ENCODE measurements around the gene FOXL3.
"Not testable (repeated sequence)": the region's sequence is repeated elsewhere in the genome, so short reads cannot be mapped to it uniquely, and the experiment has no call there.

The FOXL3 gene

DNA sequence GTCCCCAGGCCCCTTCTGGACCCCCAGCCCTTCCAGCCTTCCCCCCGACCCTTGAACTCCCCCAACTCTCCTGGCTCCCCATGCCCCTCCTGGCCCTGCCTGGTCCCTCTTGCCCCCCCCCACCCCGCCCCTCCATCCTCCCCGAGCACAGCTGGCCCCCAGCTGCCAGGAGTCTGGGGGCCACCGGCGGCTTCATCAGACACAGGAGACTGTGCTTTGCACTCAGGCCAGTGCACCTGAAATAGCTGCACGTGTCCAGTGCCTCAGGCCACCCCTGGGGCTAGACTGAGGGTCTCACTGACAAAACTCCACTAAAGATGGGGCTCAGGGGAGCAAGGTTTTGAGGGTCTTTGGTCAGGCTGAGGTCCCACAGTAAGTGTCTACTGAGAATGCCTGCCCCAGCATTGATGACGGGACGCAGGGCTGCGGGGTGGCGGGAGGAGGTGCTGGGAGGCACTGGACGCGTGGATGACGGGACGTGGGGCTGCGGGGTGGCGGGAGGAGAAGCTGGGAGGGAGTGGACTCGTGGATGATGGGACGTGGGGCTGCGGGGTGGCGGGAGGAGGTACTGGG, 6.5 kb downstream of the FOXL3 start:
- H3K4me3 ChIP-seq (ENCODE audit: low read length) = no peak overlapping the region
- TF ChIP-seq, protein P1, sequence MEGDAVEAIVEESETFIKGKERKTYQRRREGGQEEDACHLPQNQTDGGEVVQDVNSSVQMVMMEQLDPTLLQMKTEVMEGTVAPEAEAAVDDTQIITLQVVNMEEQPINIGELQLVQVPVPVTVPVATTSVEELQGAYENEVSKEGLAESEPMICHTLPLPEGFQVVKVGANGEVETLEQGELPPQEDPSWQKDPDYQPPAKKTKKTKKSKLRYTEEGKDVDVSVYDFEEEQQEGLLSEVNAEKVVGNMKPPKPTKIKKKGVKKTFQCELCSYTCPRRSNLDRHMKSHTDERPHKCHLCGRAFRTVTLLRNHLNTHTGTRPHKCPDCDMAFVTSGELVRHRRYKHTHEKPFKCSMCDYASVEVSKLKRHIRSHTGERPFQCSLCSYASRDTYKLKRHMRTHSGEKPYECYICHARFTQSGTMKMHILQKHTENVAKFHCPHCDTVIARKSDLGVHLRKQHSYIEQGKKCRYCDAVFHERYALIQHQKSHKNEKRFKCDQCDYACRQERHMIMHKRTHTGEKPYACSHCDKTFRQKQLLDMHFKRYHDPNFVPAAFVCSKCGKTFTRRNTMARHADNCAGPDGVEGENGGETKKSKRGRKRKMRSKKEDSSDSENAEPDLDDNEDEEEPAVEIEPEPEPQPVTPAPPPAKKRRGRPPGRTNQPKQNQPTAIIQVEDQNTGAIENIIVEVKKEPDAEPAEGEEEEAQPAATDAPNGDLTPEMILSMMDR (conservative IDR thresholded peaks at IDR 0.05; ENCODE audit: low read length) = no peak

DNA sequence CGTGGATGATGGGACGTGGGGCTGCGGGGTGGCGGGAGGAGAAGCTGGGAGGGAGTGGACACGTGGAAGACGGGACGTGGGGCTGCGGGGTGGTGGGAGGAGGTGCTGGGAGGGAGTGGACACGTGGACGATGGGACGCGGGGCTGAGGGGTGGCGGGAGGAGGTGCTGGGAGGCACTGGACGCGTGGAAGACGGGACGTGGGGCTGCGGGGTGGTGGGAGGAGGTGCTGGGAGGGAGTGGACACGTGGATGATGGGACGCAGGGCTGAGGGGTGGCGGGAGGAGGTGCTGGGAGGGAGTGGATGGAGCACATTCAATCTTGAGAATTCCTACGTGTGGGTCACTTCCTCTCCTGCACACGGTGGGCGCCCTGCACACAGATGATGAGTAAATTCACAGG, 7.2 kb downstream of the FOXL3 start:
- H3K4me3 ChIP-seq (ENCODE audit: low read length); DNase-seq (ENCODE audit: low read depth): not testable (repeated sequence)

More for the DNA sequence above, 6.5 kb downstream of the FOXL3 start:
- DNase-seq (ENCODE audit: low read depth) = no peak

DNA sequence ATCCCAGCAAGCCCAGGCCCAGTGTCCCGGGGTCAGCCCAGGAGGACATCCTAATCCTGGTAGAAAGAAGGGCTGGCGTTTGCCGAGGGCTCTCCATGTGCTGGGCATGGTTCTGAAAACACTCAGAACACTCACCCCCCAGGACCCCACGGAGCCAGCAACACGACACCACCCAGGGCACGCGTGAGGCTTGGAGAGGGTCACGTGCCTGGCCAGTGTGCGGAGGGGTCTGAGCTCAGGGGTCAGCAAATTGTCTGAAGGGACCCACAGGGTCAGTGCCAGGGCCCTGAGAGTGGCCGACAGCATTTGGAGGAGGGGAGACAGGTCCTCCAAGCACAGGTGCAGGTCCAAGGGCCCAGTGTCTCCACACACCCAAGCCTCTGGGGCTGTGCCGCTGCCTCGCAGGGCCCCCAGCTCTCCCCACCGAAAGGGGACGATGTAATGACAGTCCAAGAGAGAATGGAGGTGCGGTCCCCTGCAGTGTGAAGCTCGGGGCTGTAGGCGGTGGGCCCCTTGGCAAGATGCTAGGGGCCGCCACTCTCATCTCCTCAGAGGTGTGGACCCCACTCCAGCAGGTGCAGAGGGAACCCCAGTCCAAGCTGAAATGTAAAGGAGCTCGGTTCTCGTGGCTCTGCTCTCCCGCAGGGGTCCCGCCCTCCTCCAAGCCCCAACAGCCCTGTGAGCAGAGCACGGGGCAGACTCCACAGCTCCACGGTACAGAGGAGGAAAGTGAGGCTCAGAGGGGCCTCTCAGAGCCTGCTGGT, 7.8 kb downstream of the FOXL3 start:
- TF ChIP-seq, protein P1 (conservative IDR thresholded peaks at IDR 0.05; ENCODE audit: low read length) = no peak
- H3K4me3 ChIP-seq (ENCODE audit: low read length) = no peak overlapping the region
- DNase-seq (ENCODE audit: low read depth) = no peak

DNA sequence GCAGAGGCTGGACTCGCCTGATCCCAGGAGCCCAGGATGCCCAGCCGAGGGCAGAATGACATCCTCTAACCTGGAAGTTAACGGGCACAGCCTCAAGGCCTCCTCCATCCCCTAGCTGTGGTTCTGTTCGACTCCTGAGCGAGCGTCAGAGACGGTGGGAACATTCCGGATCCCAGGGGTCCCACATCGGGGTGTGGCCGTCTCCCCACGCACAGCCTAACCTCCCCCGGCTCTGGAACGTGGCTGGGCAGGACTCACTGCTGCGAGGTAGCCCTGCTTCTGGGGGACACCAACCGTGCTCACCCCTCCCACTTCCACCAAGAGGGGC, 8.4 kb downstream of the FOXL3 start:
- DNase-seq (ENCODE audit: low read depth) = no peak
- TF ChIP-seq, protein P1 (conservative IDR thresholded peaks at IDR 0.05; ENCODE audit: low read length) = no peak
- H3K4me3 ChIP-seq (ENCODE audit: low read length) = no peak overlapping the region

DNA sequence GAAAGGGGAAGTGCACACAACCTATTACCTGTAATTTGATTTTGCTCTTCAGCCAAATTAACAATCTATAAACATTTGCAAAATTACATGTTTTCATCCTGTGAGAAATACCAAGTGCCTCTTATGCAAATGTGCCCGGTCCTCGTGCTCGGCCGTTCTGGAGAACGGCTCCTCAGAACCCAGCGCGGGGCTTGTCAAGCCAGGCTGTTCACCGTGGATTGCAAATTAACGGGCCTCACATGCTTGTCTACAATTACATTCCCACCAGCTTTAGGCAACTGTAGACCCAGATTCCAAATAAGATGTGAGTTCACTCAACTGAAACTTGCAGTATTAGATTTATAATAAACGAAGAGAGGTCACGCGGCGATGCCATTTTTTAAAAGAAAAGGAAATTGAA, 8.8 kb downstream of the FOXL3 start:
- H3K4me3 ChIP-seq (ENCODE audit: low read length) = no peak overlapping the region
- TF ChIP-seq, protein P1 (conservative IDR thresholded peaks at IDR 0.05; ENCODE audit: low read length) = no peak
- DNase-seq (ENCODE audit: low read depth) = no peak

DNA sequence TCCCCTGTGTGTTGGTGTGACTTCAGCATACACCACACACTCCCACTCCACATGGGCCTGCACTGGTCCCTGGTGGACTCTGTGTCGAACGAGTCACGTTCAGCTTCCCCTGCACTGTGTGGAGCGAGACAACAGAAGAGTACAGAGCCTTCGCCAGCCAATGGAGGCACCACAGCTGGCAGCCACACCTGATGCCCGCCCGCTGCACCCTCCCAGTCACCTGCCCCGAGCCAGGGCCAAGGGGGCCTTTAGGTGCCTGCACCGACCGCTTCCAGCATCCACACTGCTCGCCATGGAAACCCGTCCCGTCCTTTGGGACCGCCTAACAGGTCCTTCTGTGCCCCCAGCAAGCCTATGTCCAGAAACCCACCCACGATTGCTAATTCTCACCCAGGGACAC, 9.2 kb downstream of the FOXL3 start:
- no peak for DNase-seq (ENCODE audit: low read depth)
- no peak overlapping the region for H3K4me3 ChIP-seq (ENCODE audit: low read length)
- TF ChIP-seq, protein P1 (conservative IDR thresholded peaks at IDR 0.05; ENCODE audit: low read length) = no peak

DNA sequence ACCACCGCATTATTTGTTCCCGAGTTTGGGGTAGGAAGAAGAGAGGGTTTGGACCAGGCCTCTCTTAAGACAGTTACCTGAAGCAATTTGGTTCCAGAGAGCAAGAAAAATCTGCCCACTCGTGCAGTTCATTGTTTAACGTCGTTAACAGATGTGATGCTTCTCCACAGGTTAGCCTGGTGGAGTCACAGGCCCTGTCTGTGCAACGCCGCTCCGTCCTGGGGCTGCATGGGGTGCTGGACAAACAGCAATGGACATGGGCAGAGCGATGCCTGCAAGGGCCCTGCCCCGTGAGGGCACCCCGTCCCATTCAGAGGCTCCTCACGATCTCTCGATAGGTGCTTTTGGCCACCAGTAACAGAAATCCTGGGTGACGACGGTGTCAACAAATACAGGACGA, 9.7 kb downstream of the FOXL3 start:
- TF ChIP-seq, protein P1 (conservative IDR thresholded peaks at IDR 0.05; ENCODE audit: low read length) = no peak

More for the DNA sequence above, 9.7 kb downstream of the FOXL3 start:
- DNase-seq (ENCODE audit: low read depth) = no peak
- H3K4me3 ChIP-seq (ENCODE audit: low read length) = no peak overlapping the region
